PC-9 (cell line): Measurements from ENCODE around the gene FUT4. TPM values are rescaled to one million over a fixed set of nuclear protein-coding genes. Genes with fewer than 3 reads are reported as not detected.
"Not testable (repeated sequence)": the region's sequence is repeated elsewhere in the genome, so short reads cannot be mapped to it uniquely, and the experiment has no call there.

Experiments used
- BruUV-seq: library from RNA; stranded (reverse); fragments of 400-500 nt; replicated peaks from 2 replicates; lab custom pipeline; 2021; lab: Mats Ljungman, UMichigan
- CTCF ChIA-PET: fragments of 300-600 bp; sonication (Branson Sonifier 250); formaldehyde crosslinking; loops from one replicate; lab custom pipeline; 2022; ENCODE audit warnings: antibody characterized with exemption; lab: Charles Lee
- POLR2A ChIA-PET: fragments of 300-600 bp; sonication (Branson Sonifier 250); formaldehyde crosslinking; loops from one replicate; lab custom pipeline; 2022; ENCODE audit warnings: antibody characterized with exemption; ENCODE audit not compliant: unreplicated experiment; lab: Charles Lee
- DNase-seq, 2 experiments: peaks; one replicate each; pipeline versions ENCODE4 v3.0.0 to v3.0.0-alpha.2; 2015 to 2022; ENCODE audit warnings: mixed read lengths in 1 of 2
- H2AFZ ChIP-seq: fragments of 200-600 bp; sonication (generic); 2 replicates; pipeline ENCODE4 v1.8.1; 2017; ENCODE audit warnings: antibody characterized with exemption
- H3F3A ChIP-seq: fragments of 200-600 bp; sonication (generic); 2 replicates; pipeline ENCODE4 v1.8.1; 2017; ENCODE audit warnings: antibody characterized with exemption, mild to moderate bottlenecking, low read depth; ENCODE audit not compliant: insufficient read depth
- H3K27ac ChIP-seq: fragments of 200-600 bp; sonication (generic); 2 replicates; pipeline ENCODE4 v1.6.1; 2016; ENCODE audit warnings: mixed run types
- H3K27me3 ChIP-seq: fragments of 200-600 bp; sonication (generic); 2 replicates; pipeline ENCODE4 v1.6.1; 2016; ENCODE audit warnings: low read depth, mixed run types; ENCODE audit not compliant: insufficient read depth
- H3K36me3 ChIP-seq: fragments of 200-600 bp; sonication (generic); 2 replicates; pipeline ENCODE4 v1.6.1; 2016; ENCODE audit warnings: low read depth, mixed run types
- H3K4me1 ChIP-seq: fragments of 200-600 bp; sonication (generic); replicated peaks from 2 replicates; pipeline ENCODE4 v1.6.1; 2016; ENCODE audit warnings: mixed run types; ENCODE audit not compliant: insufficient read depth
- H3K4me2 ChIP-seq: fragments of 200-600 bp; sonication (generic); 2 replicates; pipeline ENCODE4 v1.6.1; 2017; ENCODE audit warnings: mixed run types
- H3K4me3 ChIP-seq: fragments of 200-600 bp; sonication (generic); 2 replicates; pipeline ENCODE4 v1.6.1; 2016; ENCODE audit warnings: mixed run types
- H3K79me2 ChIP-seq: fragments of 200-600 bp; sonication (generic); 2 replicates; pipeline ENCODE4 v1.6.1; 2017; ENCODE audit warnings: low read depth, mixed run types
- H3K9me2 ChIP-seq: fragments of 200-600 bp; sonication (generic); 2 replicates; pipeline ENCODE4 v1.8.1; 2017; ENCODE audit warnings: mild to moderate bottlenecking; ENCODE audit not compliant: insufficient read depth
- H3K9me3 ChIP-seq: fragments of 200-600 bp; sonication (generic); 2 replicates; pipeline ENCODE4 v1.8.1; 2016; ENCODE audit warnings: low read depth; ENCODE audit not compliant: insufficient read depth
- H4K20me1 ChIP-seq: fragments of 200-600 bp; sonication (generic); 2 replicates; pipeline ENCODE4 v1.8.1; 2017; ENCODE audit not compliant: insufficient read depth
- EZH2 ChIP-seq: fragments of 200-600 bp; sonication (generic); IDR thresholded peaks from 2 replicates; pipeline ENCODE4 v1.8.0; 2017; ENCODE audit warnings: antibody characterized with exemption, low read depth
- intact Hi-C: fragments of 100-400 bp; cut with micrococcal nuclease; formaldehyde crosslinking; loops from one replicate; pipeline ENCODE4 v1.10.0; 2022; ENCODE audit not compliant: unreplicated experiment
- total RNA-seq: library from RNA; stranded (reverse); gene quantifications from 2 replicates; pipeline ENCODE4 v1.2.3, GENCODE V29; 2021
- TF ChIP-seq, protein P1 (sequence below): fragments of 200-600 bp; sonication (generic); conservative IDR thresholded peaks from 2 replicates; pipeline ENCODE4 v1.6.1; 2017; ENCODE audit warnings: mixed run types, antibody characterized with exemption, mild to moderate bottlenecking, moderate library complexity

The FUT4 gene
- total RNA-seq, 1 experiment from 2014 or later = 1.9 TPM

DNA sequence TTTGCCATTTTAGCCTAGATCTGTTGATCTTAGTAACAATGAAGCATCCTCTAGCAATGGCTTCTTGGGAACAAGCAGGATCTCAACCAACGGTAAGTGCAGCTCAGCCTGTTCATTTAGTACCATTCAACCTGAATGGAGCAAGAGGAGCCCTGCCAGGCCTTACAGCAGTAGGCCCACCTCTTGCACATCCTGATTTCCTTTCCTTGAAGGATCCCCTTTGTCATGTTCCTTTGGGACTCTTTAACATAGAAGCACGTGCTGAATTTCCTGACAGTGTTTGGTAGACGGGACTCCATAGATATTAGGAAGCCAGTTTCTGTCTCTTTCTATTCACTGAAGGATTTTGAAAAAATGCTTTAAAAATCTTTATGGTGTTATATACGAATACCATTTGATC lies 25.0 kb downstream of the FUT4 start:
- ChIA-PET CTCF (no interaction called here), POLR2A (no interaction called here)
- Histone ChIP-seq H3K4me2 (no peak overlapping the region), H3K4me3 (no peak overlapping the region), H3K27ac (no peak overlapping the region), H4K20me1 (no peaks in the 10 kb centered on the region), H2AFZ (no peak overlapping the region), H3K9me2 (no peaks in the 10 kb centered on the region), H3F3A (no peaks in the 10 kb centered on the region), H3K27me3 (no peaks in the 10 kb centered on the region), H3K9me3 (no peaks in the 10 kb centered on the region), H3K79me2 (no peaks in the 10 kb centered on the region), H3K4me1 (no peaks in the 10 kb centered on the region), H3K36me3 (no peaks in the 10 kb centered on the region)
- intact Hi-C loops = no loop called here
- TF ChIP-seq, protein P1, sequence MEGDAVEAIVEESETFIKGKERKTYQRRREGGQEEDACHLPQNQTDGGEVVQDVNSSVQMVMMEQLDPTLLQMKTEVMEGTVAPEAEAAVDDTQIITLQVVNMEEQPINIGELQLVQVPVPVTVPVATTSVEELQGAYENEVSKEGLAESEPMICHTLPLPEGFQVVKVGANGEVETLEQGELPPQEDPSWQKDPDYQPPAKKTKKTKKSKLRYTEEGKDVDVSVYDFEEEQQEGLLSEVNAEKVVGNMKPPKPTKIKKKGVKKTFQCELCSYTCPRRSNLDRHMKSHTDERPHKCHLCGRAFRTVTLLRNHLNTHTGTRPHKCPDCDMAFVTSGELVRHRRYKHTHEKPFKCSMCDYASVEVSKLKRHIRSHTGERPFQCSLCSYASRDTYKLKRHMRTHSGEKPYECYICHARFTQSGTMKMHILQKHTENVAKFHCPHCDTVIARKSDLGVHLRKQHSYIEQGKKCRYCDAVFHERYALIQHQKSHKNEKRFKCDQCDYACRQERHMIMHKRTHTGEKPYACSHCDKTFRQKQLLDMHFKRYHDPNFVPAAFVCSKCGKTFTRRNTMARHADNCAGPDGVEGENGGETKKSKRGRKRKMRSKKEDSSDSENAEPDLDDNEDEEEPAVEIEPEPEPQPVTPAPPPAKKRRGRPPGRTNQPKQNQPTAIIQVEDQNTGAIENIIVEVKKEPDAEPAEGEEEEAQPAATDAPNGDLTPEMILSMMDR = no peak
- no peak for TF ChIP-seq EZH2
- BruUV-seq = no TSS peak
- no peak for DNase-seq

DNA sequence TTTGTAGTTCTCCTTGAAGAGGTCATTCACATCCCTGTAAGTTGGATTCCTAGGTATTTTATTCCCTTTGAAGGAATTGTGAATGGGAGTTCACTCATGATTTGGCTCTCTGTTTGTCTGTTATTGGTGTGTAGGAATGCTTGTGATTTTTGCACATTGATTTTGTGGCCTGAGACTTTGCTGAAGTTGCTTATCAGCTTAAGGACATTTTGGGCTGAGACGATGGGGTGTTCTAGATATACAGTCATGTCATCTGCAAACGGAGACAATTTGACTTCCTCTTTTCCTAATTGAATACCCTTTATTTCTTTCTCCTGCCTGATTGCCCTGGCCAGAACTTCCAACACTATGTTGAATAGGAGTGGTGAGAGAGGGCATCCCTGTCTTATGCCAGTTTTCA lies 29.3 kb downstream of the FUT4 start:
- intact Hi-C loops, H3K9me3 ChIP-seq, BruUV-seq, POLR2A ChIA-PET, DNase-seq, H3K36me3 ChIP-seq, H3K4me3 ChIP-seq, H3K4me2 ChIP-seq, CTCF ChIA-PET, H3K27ac ChIP-seq, H3F3A ChIP-seq, H3K27me3 ChIP-seq, H2AFZ ChIP-seq, H3K9me2 ChIP-seq, H3K79me2 ChIP-seq, H4K20me1 ChIP-seq, H3K4me1 ChIP-seq: not testable (repeated sequence)

DNA sequence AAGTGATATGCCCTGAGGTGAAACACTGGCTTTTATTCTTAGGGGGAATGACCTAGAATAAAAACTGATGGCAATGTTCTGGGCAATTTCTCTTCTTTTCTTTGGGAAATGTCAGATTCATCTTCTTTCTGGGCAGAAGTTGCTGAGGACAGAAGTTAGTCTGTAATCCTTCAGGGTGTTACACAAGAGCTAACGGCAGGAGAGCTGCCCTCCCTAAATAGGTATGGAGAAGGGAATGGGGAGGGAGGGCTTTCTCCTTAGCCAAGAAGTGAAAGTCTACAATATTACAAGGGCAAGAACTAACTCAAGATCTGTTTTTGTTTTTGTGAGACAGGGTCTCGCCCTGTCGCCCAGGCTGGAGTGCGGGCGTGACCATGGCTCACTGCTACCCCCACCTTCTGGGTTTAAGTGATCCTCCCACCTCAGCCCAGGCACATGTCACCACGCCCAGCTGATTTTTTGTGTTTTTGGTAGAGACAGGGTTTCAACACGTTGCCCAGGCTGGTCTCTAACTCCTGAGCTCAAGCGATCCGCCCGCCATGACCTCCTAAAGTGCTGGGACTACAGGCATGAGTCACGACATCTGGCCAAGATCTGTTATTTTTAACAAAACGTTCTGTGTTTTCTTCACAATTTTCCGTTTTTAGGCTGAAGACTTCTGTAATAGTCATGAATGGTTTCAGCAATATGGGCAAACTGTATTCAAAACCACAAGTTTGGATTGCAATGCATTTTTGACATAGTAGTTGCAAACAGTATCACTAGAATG lies 30.7 kb downstream of the FUT4 start:
- no TSS peak for BruUV-seq
- CTCF ChIA-PET = no interaction called here

More for the DNA sequence above, 30.7 kb downstream of the FUT4 start:
- no peak overlapping the region for H3K27ac ChIP-seq
- no peaks in the 10 kb centered on the region for H3K79me2 ChIP-seq
- H3K9me3 ChIP-seq = no peaks in the 10 kb centered on the region
- no peaks in the 10 kb centered on the region for H3K27me3 ChIP-seq
- peaks cover 6% of the 10 kb centered on the region; the same call in 1 of the 2 replicates for H3K9me2 ChIP-seq
- no peak overlapping the region for H2AFZ ChIP-seq
- H4K20me1 ChIP-seq = no peaks in the 10 kb centered on the region
- no peaks in the 10 kb centered on the region for H3K36me3 ChIP-seq
- intact Hi-C loops = no loop called here
- no peak for TF ChIP-seq EZH2
- TF ChIP-seq, protein P1 = no peak
- H3F3A ChIP-seq = no peaks in the 10 kb centered on the region
- no peak for DNase-seq
- H3K4me2 ChIP-seq = no peak overlapping the region
- no peak overlapping the region for H3K4me3 ChIP-seq
- H3K4me1 ChIP-seq = no peaks in the 10 kb centered on the region
- POLR2A ChIA-PET = no interaction called here
